ENCODE data around the gene CD109. TPM values are rescaled to one million over a fixed set of nuclear protein-coding genes. Genes with fewer than 3 reads are reported as not detected.
A peak's percentile ranks its signal among the peaks of the same experiment; 100 is the strongest.

CD109 gene
- total RNA-seq: under 1 TPM; 0.89 to 0.96 TPM
- under 1 TPM; 0.10 to 0.17 TPM for polyA plus RNA-seq

DNA sequence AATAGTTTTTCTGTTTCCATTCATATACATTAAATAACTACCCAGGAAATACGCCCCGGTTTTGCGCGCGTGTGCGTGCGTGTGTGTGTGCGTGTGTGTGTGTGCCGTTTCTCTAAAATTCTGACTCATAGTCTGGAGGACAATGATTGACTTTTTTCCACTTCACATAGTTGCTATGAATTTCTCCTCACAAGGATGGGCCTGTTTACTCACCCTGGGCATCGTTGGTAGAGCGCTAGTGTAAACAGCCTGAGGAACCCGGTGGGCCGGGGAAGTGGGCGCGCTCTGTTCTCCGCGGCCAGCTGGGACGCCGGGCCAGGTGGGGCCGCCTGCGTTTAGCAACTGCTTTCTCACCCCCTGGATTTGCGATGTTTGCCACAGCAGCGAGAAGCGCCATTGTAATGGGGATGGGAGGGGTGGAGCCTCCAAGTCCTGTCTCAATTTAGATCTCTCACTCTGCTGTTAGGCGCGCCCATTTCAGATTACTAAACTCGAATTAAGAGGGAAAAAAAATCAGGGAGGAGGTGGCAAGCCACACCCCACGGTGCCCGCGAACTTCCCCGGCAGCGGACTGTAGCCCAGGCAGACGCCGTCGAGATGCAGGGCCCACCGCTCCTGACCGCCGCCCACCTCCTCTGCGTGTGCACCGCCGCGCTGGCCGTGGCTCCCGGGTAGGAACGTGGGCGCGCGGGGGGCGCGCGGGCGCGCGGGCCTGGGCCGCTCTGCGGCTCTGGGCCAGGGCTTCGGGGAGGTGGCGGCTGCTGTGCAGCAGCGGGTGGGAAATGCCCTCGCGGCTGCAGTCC is at the start of gene CD109:
TSS of gene CD109 (plus strand) at position 585 of the 803 bp plus-strand sequence. CDS start at position 598, 13 bp downstream.
- Histone ChIP-seq H3K4me1 (ENCODE audit: insufficient read depth, low read length) (peaks cover 22% of the 10 kb centered on the region), H3K4me3 (ENCODE audit: low read length in 2 of 2) (peak within 1 kb of the TSS; percentile 26 to 44), H3K27me3 (ENCODE audit: insufficient read depth, low read length) (no peaks in the 10 kb centered on the region), H3K9me3 (ENCODE audit: control insufficient read depth in 1 of 2, low read length in 2 of 2) (no peaks in the 10 kb centered on the region), H3K27ac (ENCODE audit: low read depth, low read length) (no peak within 1 kb of the TSS), H3K36me3 (ENCODE audit: insufficient read depth, low read length) (no peaks in the 10 kb centered on the region)
- Mint-ChIP-seq H3K36me3 (peaks cover 0 to 1% of the 10 kb centered on the region in 2 donors), H3K27ac (peak within 1 kb of the TSS in 5 of 7 donors; percentile 24 to 80 (median 33)), H3K27me3 (peaks cover 15 to 49% of the 10 kb centered on the region in 2 donors), H3K9me3 (peaks cover 0 to 2% (median 0%) of the 10 kb centered on the region in 8 donors), H3K4me1 (peaks cover 9 to 26% (median 20%) of the 10 kb centered on the region in 4 donors), H3K4me3 (peak within 1 kb of the TSS; percentile 79 to 90 (median 86))
- intact Hi-C loops (cut with micrococcal nuclease): no loop called here
- ChIA-PET POLR2A (ENCODE audit: partially characterized antibody) (no interaction called here), CTCF (ENCODE audit: partially characterized antibody) (interaction anchor here (1.5 kb wide), 1 partner anchor 20 kb away, joined by 6 read pairs; no protein-coding TSS in a partner anchor)
- DNase-seq: peak; percentile 32 to 73 (median 33)

DNA sequence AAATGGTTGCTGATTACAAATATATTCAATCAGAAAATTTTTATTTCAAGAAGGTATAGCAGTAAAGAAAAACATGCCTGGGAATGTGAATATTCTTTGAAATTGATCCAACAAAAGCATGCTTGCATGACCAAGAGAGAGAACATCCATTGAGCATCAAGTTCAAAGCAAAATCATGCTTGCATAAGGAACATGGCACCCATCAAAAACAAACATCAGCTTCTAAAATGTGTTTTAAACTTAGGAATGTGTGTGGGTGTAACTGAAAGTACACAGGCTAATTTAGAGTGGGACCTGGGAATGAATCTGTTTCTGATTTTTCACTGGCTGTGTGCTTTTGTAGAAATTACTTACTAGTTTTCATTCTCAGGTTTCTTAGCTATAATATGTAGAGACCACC is 47.8 kb upstream of the CD109 start:
- no peak overlapping the region for H3K27ac ChIP-seq (ENCODE audit: low read depth, low read length)
- Mint-ChIP-seq H3K4me1 (peaks cover 20 to 39% (median 31%) of the 10 kb centered on the region in 4 donors), H3K27ac (no peak overlapping the region), H3K9me3 (no peaks in the 10 kb centered on the region), H3K4me3 (no peak overlapping the region), H3K27me3 (no peaks in the 10 kb centered on the region), H3K36me3 (peaks cover 19 to 21% of the 10 kb centered on the region in 2 donors)
- peaks cover 15% of the 10 kb centered on the region for H3K4me1 ChIP-seq (ENCODE audit: insufficient read depth, low read length)
- H3K4me3 ChIP-seq (ENCODE audit: low read length in 2 of 2): no peak overlapping the region
- DNase-seq: no peak
- ChIA-PET CTCF (ENCODE audit: partially characterized antibody) (interaction anchor here (1.7 kb wide), 2 partner anchors 37 to 198 kb away, joined by 5 to 9 read pairs; no protein-coding TSS in a partner anchor), POLR2A (ENCODE audit: partially characterized antibody) (interaction anchor here (3.0 kb wide), 1 partner anchor 133 kb away, joined by 8 read pairs; no protein-coding TSS in a partner anchor)
- no peaks in the 10 kb centered on the region for H3K27me3 ChIP-seq (ENCODE audit: insufficient read depth, low read length)
- intact Hi-C loops (cut with micrococcal nuclease): no loop called here
- H3K9me3 ChIP-seq (ENCODE audit: control insufficient read depth in 1 of 2, low read length in 2 of 2): no peaks in the 10 kb centered on the region
- H3K36me3 ChIP-seq (ENCODE audit: insufficient read depth, low read length): no peaks in the 10 kb centered on the region

- CTCF ChIA-PET (ENCODE audit: partially characterized antibody): no interaction called here
- Histone ChIP-seq H3K4me1 (ENCODE audit: insufficient read depth, low read length) (peaks cover 20% of the 10 kb centered on the region), H3K36me3 (ENCODE audit: insufficient read depth, low read length) (no peaks in the 10 kb centered on the region), H3K27ac (ENCODE audit: low read depth, low read length) (no peak overlapping the region), H3K4me3 (ENCODE audit: low read length in 2 of 2) (no peak overlapping the region), H3K9me3 (ENCODE audit: control insufficient read depth in 1 of 2, low read length in 2 of 2) (no peaks in the 10 kb centered on the region), H3K27me3 (ENCODE audit: insufficient read depth, low read length) (no peaks in the 10 kb centered on the region)
- intact Hi-C loops (cut with micrococcal nuclease): loop anchor here (5.0 to 10.0 kb wide), 4 partner anchors 62 to 1953 kb away; partner anchors contain the start of genes KCNQ5 and SENP6
- H3K9me3 Mint-ChIP-seq: no peaks in the 10 kb centered on the region
- no peak for DNase-seq
- POLR2A ChIA-PET (ENCODE audit: partially characterized antibody): interaction anchor here (0.8 to 1.4 kb wide), 2 partner anchors 127 to 175 kb away, joined by 3 read pairs; no protein-coding TSS in a partner anchor
- H3K36me3 Mint-ChIP-seq: peaks cover 19 to 28% of the 10 kb centered on the region in 2 donors
- H3K27me3 Mint-ChIP-seq: no peaks in the 10 kb centered on the region
- H3K4me3 Mint-ChIP-seq: peak overlapping the region in 1 of 8 donors; percentile 47
- H3K4me1 Mint-ChIP-seq: peaks cover 21 to 48% (median 38%) of the 10 kb centered on the region in 4 donors
- H3K27ac Mint-ChIP-seq: no peak overlapping the region
Measured at GRCh38 chr6:73649783-73650182, 46.2 kb upstream of the CD109 start.

- Mint-ChIP-seq H3K27ac (peak overlapping the region; percentile 95 to 99 (median 99)), H3K27me3 (no peaks in the 10 kb centered on the region), H3K9me3 (no peaks in the 10 kb centered on the region), H3K4me3 (peak overlapping the region; percentile 99 to 100 (median 99)), H3K4me1 (peaks cover 14 to 39% (median 33%) of the 10 kb centered on the region in 4 donors), H3K36me3 (peaks cover 12 to 20% of the 10 kb centered on the region in 2 donors)
- intact Hi-C loops (cut with micrococcal nuclease): loop anchor here (1.0 to 10.0 kb wide), 8 partner anchors 66 to 1949 kb away; partner anchors contain the start of genes COX7A2, KCNQ5, MTO1 and SENP6
- peaks cover 22% of the 10 kb centered on the region for H3K4me1 ChIP-seq (ENCODE audit: insufficient read depth, low read length)
- ChIA-PET CTCF (ENCODE audit: partially characterized antibody) (interaction anchor here (0.6 to 4.0 kb wide), 35 partner anchors 9 to 1632 kb away, joined by 3 to 33 read pairs (median 5); partner anchors contain the start of genes CGAS, MTO1 and TMEM30A), POLR2A (ENCODE audit: partially characterized antibody) (interaction anchor here (0.7 to 4.9 kb wide), 23 partner anchors 8 to 1950 kb away, joined by 3 to 238 read pairs (median 5); partner anchors contain the start of genes CGAS, COX7A2, EEF1A1 and MTO1)
- peak overlapping the region; percentile 85 to 95 for H3K4me3 ChIP-seq (ENCODE audit: low read length in 2 of 2)
- peak overlapping the region; percentile 99 for H3K27ac ChIP-seq (ENCODE audit: low read depth, low read length)
- H3K36me3 ChIP-seq (ENCODE audit: insufficient read depth, low read length): no peaks in the 10 kb centered on the region
- H3K9me3 ChIP-seq (ENCODE audit: control insufficient read depth in 1 of 2, low read length in 2 of 2): no peaks in the 10 kb centered on the region
- peak; percentile 71 to 84 (median 79) for DNase-seq
- no peaks in the 10 kb centered on the region for H3K27me3 ChIP-seq (ENCODE audit: insufficient read depth, low read length)
Measured at GRCh38 chr6:73652637-73653570, 43.1 kb upstream of the CD109 start.

GRCh38 chr6:73653571-73654424 is 42.2 kb upstream of the CD109 start, which contains the start of gene SLC17A5:
SLC17A5 (minus strand) TSS chr6:73653992; CDS start chr6:73653886, 106 bp downstream.
- H3K27me3 Mint-ChIP-seq: no peaks in the 10 kb centered on the region
- H3K4me3 ChIP-seq (ENCODE audit: low read length in 2 of 2): peak within 1 kb of the TSS; percentile 85 to 95
- no peaks in the 10 kb centered on the region for H3K27me3 ChIP-seq (ENCODE audit: insufficient read depth, low read length)
- H3K4me3 Mint-ChIP-seq: peak within 1 kb of the TSS; percentile 99 to 100 (median 99)
- H3K36me3 ChIP-seq (ENCODE audit: insufficient read depth, low read length): no peaks in the 10 kb centered on the region
- peak within 1 kb of the TSS; percentile 99 for H3K27ac ChIP-seq (ENCODE audit: low read depth, low read length)
- ChIA-PET POLR2A (ENCODE audit: partially characterized antibody) (interaction anchor here (0.6 to 4.9 kb wide), 21 partner anchors 9 to 1949 kb away, joined by 3 to 238 read pairs (median 5); partner anchors contain the start of genes CGAS, COX7A2, EEF1A1 and MTO1), CTCF (ENCODE audit: partially characterized antibody) (interaction anchor here (0.7 to 4.0 kb wide), 20 partner anchors 10 to 1947 kb away, joined by 3 to 33 read pairs (median 9); partner anchors contain the start of gene MTO1)
- DNase-seq: peak; percentile 80 to 91 (median 86)
- H3K9me3 ChIP-seq (ENCODE audit: control insufficient read depth in 1 of 2, low read length in 2 of 2): no peaks in the 10 kb centered on the region
- intact Hi-C loops (cut with micrococcal nuclease): loop anchor here (1.0 to 10.0 kb wide), 10 partner anchors 22 to 1949 kb away; partner anchors contain the start of genes COX7A2, EEF1A1, KCNQ5 and MTO1
- H3K4me1 ChIP-seq (ENCODE audit: insufficient read depth, low read length): peaks cover 22% of the 10 kb centered on the region
- H3K36me3 Mint-ChIP-seq: peaks cover 9 to 17% of the 10 kb centered on the region in 2 donors
- peak within 1 kb of the TSS; percentile 95 to 99 (median 99) for H3K27ac Mint-ChIP-seq
- H3K9me3 Mint-ChIP-seq: no peaks in the 10 kb centered on the region
- H3K4me1 Mint-ChIP-seq: peaks cover 13 to 40% (median 34%) of the 10 kb centered on the region in 4 donors

All from CD4-positive, alpha-beta memory T cell (primary cell).